SK-N-SH (cell line): ENCODE data around the gene OR9A2. TPM values are rescaled to one million over a fixed set of nuclear protein-coding genes. Genes with fewer than 3 reads are reported as not detected.
A peak's percentile ranks its signal among the peaks of the same experiment; 100 is the strongest.

Experiments used
- CTCF ChIA-PET: fragments of 300-600, 350-600 bp; formaldehyde crosslinking; extraction: SDS; loops from one replicate; lab custom pipeline; 2021; lab: Yijun Ruan, JAX
- POLR2A ChIA-PET: fragments of 350-600 bp; sonication (Branson Sonifier 250); formaldehyde crosslinking; extraction: SDS; loops from one replicate; lab custom pipeline; 2020; ENCODE audit warnings: antibody characterized with exemption, inconsistent platforms; lab: Yijun Ruan, JAX
- DNase-seq: peaks from one replicate; pipeline ENCODE4 v3.0.0; 2012
- H2AFZ ChIP-seq: fragments of 200-600 bp; sonication (generic); 2 replicates; pipeline ENCODE4 v1.8.1; 2016; ENCODE audit warnings: antibody characterized with exemption, mild to moderate bottlenecking, low read depth
- H3F3A ChIP-seq: fragments of 200-600 bp; sonication (generic); replicated peaks from 2 replicates; pipeline ENCODE3; 2016; ENCODE audit warnings: antibody characterized with exemption, mild to moderate bottlenecking; ENCODE audit not compliant: insufficient read depth
- H3K27ac ChIP-seq, 2 experiments: fragments of 200-500 bp in 1 of 2; fragments of 200-600 bp in 1 of 2; sonication (Bioruptor generic) in 1 of 2; sonication (generic), shearing (Covaris generic) in 1 of 2; 2 replicates each; pipeline versions ENCODE4 v1.5.1 to v1.6.1; 2014 to 2016; ENCODE audit warnings: low read depth in 2 of 2, inconsistent platforms in 1 of 2, low read length in 1 of 2, mild to moderate bottlenecking in 1 of 2, mixed read lengths in 1 of 2
- H3K27me3 ChIP-seq: fragments of 200-600 bp; sonication (generic), shearing (Covaris generic); 2 replicates; pipeline ENCODE4 v1.6.1; 2016; ENCODE audit warnings: mixed run types; ENCODE audit not compliant: insufficient read depth
- H3K36me3 ChIP-seq, 2 experiments: fragments of 200-500 bp in 1 of 2; fragments of 200-600 bp in 1 of 2; sonication (Bioruptor generic) in 1 of 2; sonication (generic) in 1 of 2; replicated peaks in 1 of 2; 2 replicates each; pipeline versions ENCODE3 to v1.5.1; 2014 to 2016; ENCODE audit warnings: low read length in 1 of 2, mild to moderate bottlenecking in 1 of 2; ENCODE audit not compliant: insufficient read depth in 2 of 2, control insufficient read depth in 1 of 2
- H3K4me1 ChIP-seq, 2 experiments: fragments of 200-500 bp in 1 of 2; fragments of 200-600 bp in 1 of 2; sonication (Bioruptor generic) in 1 of 2; sonication (generic), shearing (Covaris generic) in 1 of 2; 2 replicates each; pipeline versions ENCODE4 v1.5.1 to v1.6.1; 2014 to 2016; ENCODE audit warnings: low read depth in 1 of 2, low read length in 1 of 2, mixed run types in 1 of 2; ENCODE audit not compliant: insufficient read depth in 2 of 2, control insufficient read depth in 1 of 2
- H3K4me2 ChIP-seq: fragments of 200-600 bp; sonication (generic), shearing (Covaris generic); 2 replicates; pipeline ENCODE4 v1.6.1; 2017; ENCODE audit warnings: mixed run types
- H3K4me3 ChIP-seq, 2 experiments: fragments of 200-500 bp in 1 of 2; fragments of 200-600 bp in 1 of 2; sonication (Bioruptor generic) in 1 of 2; sonication (generic), shearing (Covaris generic) in 1 of 2; 2 replicates each; pipeline versions ENCODE4 v1.5.1 to v1.8.1; 2014 to 2016; ENCODE audit warnings: low read depth in 2 of 2, inconsistent platforms in 1 of 2, low read length in 1 of 2, mild to moderate bottlenecking in 1 of 2, mixed read lengths in 1 of 2, moderate library complexity in 1 of 2
- H3K79me2 ChIP-seq: fragments of 200-600 bp; sonication (generic); 2 replicates; pipeline ENCODE4 v1.8.1; 2017; ENCODE audit warnings: mild to moderate bottlenecking; ENCODE audit not compliant: insufficient read depth
- H3K9ac ChIP-seq: fragments of 200-600 bp; sonication (generic); 2 replicates; pipeline ENCODE4 v1.6.1; 2017; ENCODE audit warnings: mixed run types
- H3K9me2 ChIP-seq: fragments of 200-600 bp; sonication (generic); 2 replicates; pipeline ENCODE4 v1.6.1; 2017; ENCODE audit warnings: mixed run types
- H3K9me3 ChIP-seq: fragments of 200-600 bp; sonication (generic); 2 replicates; pipeline ENCODE4 v1.6.1; 2017; ENCODE audit warnings: mixed run types, mild to moderate bottlenecking, moderate library complexity
- H4K20me1 ChIP-seq: fragments of 200-600 bp; sonication (generic); 2 replicates; pipeline ENCODE4 v1.6.1; 2017; ENCODE audit warnings: mild to moderate bottlenecking, mixed run types; ENCODE audit not compliant: insufficient read depth
- CTCF ChIP-seq: fragments of 200-600 bp; sonication (generic); IDR thresholded peaks from 2 replicates; pipeline ENCODE4 v1.6.1; 2017; ENCODE audit warnings: antibody characterized with exemption, mild to moderate bottlenecking, moderate library complexity
- ELF1 ChIP-seq: IDR thresholded peaks from 2 replicates; pipeline ENCODE4 v1.4.0; 2012
- EZH2phosphoT487 ChIP-seq: fragments of 200-600 bp; sonication (generic); IDR thresholded peaks from 2 replicates; pipeline ENCODE4 v1.6.1; 2017; ENCODE audit warnings: low read depth, mixed run types, mild to moderate bottlenecking, antibody characterized with exemption, moderate library complexity, borderline replicate concordance
- FOSL2 ChIP-seq: IDR thresholded peaks from 2 replicates; pipeline ENCODE4 v1.4.0; 2012; ENCODE audit warnings: low read depth, mild to moderate bottlenecking, moderate library complexity, borderline replicate concordance
- FOXJ3 ChIP-seq: sonication (generic); formaldehyde crosslinking; IDR thresholded peaks from 2 replicates; pipeline ENCODE4 v1.5.1; 2020; ENCODE audit warnings: mild to moderate bottlenecking, missing genetic modification reagents
- GABPA ChIP-seq: IDR thresholded peaks from 2 replicates; pipeline ENCODE4 v1.4.0; 2012; ENCODE audit warnings: low read depth, mild to moderate bottlenecking
- IRF3 ChIP-seq: fragments of 150-350 bp; IDR thresholded peaks from 2 replicates; pipeline ENCODE4 v1.6.1; 2016; ENCODE audit warnings: mild to moderate bottlenecking, low read depth, low read length
- MEF2A ChIP-seq: IDR thresholded peaks from 2 replicates; pipeline ENCODE4 v1.4.0; 2012; ENCODE audit warnings: low read depth, borderline replicate concordance
- RAD21 ChIP-seq: IDR thresholded peaks from 2 replicates; pipeline ENCODE4 v1.6.1; 2012; ENCODE audit warnings: mild to moderate bottlenecking, low read length
- REST ChIP-seq: IDR thresholded peaks from 2 replicates; pipeline ENCODE4 v1.6.1; 2012; ENCODE audit warnings: mild to moderate bottlenecking, low read depth, low read length, moderate library complexity
- RXRA ChIP-seq: IDR thresholded peaks from 2 replicates; pipeline ENCODE4 v1.4.0; 2012; ENCODE audit warnings: low read depth, mild to moderate bottlenecking, borderline replicate concordance
- USF1 ChIP-seq: IDR thresholded peaks from 2 replicates; pipeline ENCODE4 v1.4.0; 2012; ENCODE audit warnings: low read depth, borderline replicate concordance
- USF2 ChIP-seq: fragments of 150-350 bp; IDR thresholded peaks from 2 replicates; pipeline ENCODE4 v1.6.1; 2017; ENCODE audit warnings: antibody characterized with exemption, low read length, low read depth, borderline replicate concordance
- YY1 ChIP-seq: IDR thresholded peaks from 2 replicates; pipeline ENCODE4 v1.4.0; 2012; ENCODE audit warnings: low read depth, mild to moderate bottlenecking
- ZBTB33 ChIP-seq: IDR thresholded peaks from 2 replicates; pipeline ENCODE4 v1.4.0; 2012; ENCODE audit warnings: low read depth, borderline replicate concordance
- WGBS: methylation state at CpG from one replicate; pipeline ENCODE4 v1.1.6; 2017; ENCODE audit warnings: low lambda C conversion rate; 5-methylcytosine and 5-hydroxymethylcytosine counted together
- polyA plus RNA-seq, 3 experiments: library from polyadenylated mRNA; depleted of rRNA; stranded (reverse); fragments of >200 nt; gene quantifications; 2 replicates each; pipeline ENCODE4 v1.2.3, GENCODE V29; 2012

Gene OR9A2
- polyA plus RNA-seq, 1 of the 3 experiments (the other 2 are of a cell fraction), result not detected

GRCh38 chr7:143013893-143014292 lies 13.0 kb downstream of the OR9A2 start (continued):
- TF ChIP-seq RXRA (no peak), FOSL2 (peak; percentile 96), RAD21 (no peak), ELF1 (no peak), CTCF (no peak), USF2 (no peak), REST (no peak), EZH2phosphoT487 (no peak), GABPA (no peak), IRF3 (no peak)

GRCh38 chr7:143013473-143013872 lies 13.5 kb downstream of the OR9A2 start:
- ChIA-PET CTCF (interaction anchor here (0.7 to 23.7 kb wide), 5 partner anchors 10 to 206 kb away, joined by 3 to 450 read pairs (median 3); partner anchors contain the start of genes EPHB6 and TAS2R40), POLR2A (no interaction called here)
- Histone ChIP-seq H3K4me1 (peaks cover 3 to 33% of the 10 kb centered on the region in 2 experiments), H3K9me2 (no peaks in the 10 kb centered on the region), H3K4me3 (peak overlapping the region in 1 of 2 experiments; percentile 0; a peak in 1 of 4 replicates), H3K27ac (peak overlapping the region; percentile 58 to 79; a peak in 3 of 4 replicates), H3F3A (peaks cover 8% of the 10 kb centered on the region), H3K79me2 (no peaks in the 10 kb centered on the region), H3K4me2 (peak overlapping the region; percentile 56), H4K20me1 (no peaks in the 10 kb centered on the region), H3K9ac (peak overlapping the region; percentile 7; the same call in 1 of the 2 replicates), H3K9me3 (no peaks in the 10 kb centered on the region), H3K36me3 (no peaks in the 10 kb centered on the region), H3K27me3 (no peaks in the 10 kb centered on the region), H2AFZ (peak overlapping the region; percentile 26; the same call in 1 of the 2 replicates)
- no peak for DNase-seq
- 58% methylated on average over 1 of the region's 1 CpG for WGBS
- TF ChIP-seq MEF2A (no peak), YY1 (no peak), RAD21 (no peak), FOSL2 (no peak), CTCF (no peak), FOXJ3 (CRISPR knock-in tag) (no peak), GABPA (no peak), ZBTB33 (no peak), USF2 (no peak), USF1 (no peak)
